ENCODE data around the gene HABP4. TPM values are rescaled to one million over a fixed set of nuclear protein-coding genes. Genes with fewer than 3 reads are reported as not detected.
A peak's percentile ranks its signal among the peaks of the same experiment; 100 is the strongest.

HABP4 gene
- total and polyA plus RNA-seq, 10 of the 15 experiments (the other 5 are each of a cell fraction or from before 2014, with no cell fraction given), result 1.6 to 15.4 (median 11.6) TPM

DNA sequence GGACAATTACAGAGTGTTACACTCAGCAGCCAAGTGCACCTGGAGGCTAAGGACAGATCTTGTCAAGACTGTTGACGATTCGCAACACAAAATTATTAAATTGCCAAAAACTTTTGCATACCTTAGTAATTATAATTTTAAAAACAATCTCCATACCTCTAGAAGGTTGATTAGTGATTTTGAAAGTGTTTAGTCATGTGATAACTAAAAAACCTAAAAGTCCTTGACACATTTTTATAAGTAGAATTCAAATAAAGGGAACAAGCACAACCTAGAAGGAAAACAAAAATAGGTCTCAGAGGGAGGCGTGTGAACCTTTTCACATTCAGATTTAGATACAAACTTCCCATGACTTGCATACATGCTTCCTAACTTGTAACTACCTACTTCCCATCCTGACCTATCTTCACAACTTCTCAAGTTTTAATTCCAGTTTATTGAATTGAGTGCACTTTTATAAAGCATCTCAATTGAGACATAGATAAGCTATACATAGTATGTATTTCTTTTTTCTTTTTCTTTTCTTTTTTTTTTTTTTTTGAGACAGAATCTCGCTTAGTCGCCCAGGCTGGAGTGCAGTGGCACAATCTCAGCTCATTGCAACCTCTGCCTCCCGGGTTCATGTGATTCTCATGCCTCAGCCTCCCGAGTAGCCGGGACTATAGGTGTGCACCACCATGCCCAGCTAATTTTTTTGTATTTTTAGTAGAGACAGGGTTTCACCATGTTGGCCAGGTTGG, 37.6 kb upstream of the HABP4 start (continued):
- TF ChIP-seq, protein P1, sequence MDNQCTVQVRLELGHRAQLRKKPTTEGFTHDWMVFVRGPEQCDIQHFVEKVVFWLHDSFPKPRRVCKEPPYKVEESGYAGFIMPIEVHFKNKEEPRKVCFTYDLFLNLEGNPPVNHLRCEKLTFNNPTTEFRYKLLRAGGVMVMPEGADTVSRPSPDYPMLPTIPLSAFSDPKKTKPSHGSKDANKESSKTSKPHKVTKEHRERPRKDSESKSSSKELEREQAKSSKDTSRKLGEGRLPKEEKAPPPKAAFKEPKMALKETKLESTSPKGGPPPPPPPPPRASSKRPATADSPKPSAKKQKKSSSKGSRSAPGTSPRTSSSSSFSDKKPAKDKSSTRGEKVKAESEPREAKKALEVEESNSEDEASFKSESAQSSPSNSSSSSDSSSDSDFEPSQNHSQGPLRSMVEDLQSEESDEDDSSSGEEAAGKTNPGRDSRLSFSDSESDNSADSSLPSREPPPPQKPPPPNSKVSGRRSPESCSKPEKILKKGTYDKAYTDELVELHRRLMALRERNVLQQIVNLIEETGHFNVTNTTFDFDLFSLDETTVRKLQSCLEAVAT (IDR thresholded peaks at IDR 0.05), result peak; percentile 94

DNA sequence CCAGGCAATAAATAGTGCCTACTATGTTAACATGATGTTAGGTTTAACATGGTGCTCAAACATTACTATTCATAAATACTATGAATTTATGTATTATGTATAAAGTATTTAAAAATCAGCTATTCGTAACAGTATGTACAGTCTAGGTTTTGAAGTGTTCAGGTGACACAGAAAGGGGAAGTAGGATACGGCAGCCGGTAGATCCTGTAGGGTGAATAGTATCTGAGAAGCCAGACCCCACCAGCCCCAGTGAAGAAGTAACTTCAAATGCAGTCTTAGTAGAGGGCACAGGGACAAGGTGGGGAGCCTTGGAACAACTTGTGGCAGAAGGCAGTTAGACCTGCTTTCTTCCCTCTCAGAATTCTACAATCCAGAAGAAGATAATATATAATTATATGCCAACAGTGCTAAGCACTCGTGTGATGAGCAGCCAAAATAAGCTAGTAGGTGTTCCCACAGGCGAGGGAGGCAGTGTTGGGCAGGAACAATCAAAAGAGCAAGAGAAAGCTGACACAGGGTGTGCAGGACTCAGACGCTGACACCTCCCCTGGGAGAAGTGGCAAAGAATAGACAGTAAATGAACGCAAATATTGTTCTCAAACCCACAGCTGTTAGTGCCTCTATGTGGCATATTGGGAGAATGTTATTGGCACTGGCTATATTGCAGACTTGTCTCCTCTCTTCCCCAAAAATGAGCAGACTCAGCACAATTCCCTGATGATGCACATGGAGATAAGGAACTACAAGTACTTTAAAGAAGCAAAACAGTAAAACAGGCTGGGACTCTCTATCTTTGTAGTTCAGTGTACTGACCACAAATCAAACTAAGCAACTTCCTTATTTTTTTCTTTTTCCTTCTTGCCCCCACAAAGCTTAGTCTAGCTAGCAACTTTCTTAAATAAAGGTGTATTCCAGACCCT, 36.4 kb upstream of the HABP4 start:
- peak; percentile 59 for ATAC-seq
- intact Hi-C loops (cut with micrococcal nuclease; ENCODE audit: unreplicated experiment), result loop anchor here (10.0 kb wide), 1 partner anchor 151 kb away; no protein-coding TSS in a partner anchor
- TF ChIP-seq KAT2A (conservative IDR thresholded peaks at IDR 0.05; ENCODE audit: control insufficient read depth, low read depth, low read length) (no peak), ZNF207 (IDR thresholded peaks at IDR 0.05; ENCODE audit: borderline replicate concordance) (0 out of 2 replicates have a peak, but pooled peaks have one; percentile 31), NFIC (IDR thresholded peaks at IDR 0.05; ENCODE audit: low read depth, low read length) (peak; percentile 26; the same call in 1 of the 2 replicates), EED (IDR thresholded peaks at IDR 0.05; ENCODE audit: low read depth) (no peak), CBX5 (IDR thresholded peaks at IDR 0.05; ENCODE audit: low read depth) (0 out of 2 replicates have a peak, but pooled peaks have one; percentile 2), ETV6 (conservative IDR thresholded peaks at IDR 0.05 in 1 of 2, IDR thresholded peaks at IDR 0.05 in 1 of 2; ENCODE audit: borderline replicate concordance in 1 of 2, low read depth in 1 of 2) (no peak)
- TF ChIP-seq, protein P2, sequence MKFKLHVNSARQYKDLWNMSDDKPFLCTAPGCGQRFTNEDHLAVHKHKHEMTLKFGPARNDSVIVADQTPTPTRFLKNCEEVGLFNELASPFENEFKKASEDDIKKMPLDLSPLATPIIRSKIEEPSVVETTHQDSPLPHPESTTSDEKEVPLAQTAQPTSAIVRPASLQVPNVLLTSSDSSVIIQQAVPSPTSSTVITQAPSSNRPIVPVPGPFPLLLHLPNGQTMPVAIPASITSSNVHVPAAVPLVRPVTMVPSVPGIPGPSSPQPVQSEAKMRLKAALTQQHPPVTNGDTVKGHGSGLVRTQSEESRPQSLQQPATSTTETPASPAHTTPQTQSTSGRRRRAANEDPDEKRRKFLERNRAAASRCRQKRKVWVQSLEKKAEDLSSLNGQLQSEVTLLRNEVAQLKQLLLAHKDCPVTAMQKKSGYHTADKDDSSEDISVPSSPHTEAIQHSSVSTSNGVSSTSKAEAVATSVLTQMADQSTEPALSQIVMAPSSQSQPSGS (IDR thresholded peaks at IDR 0.05; ENCODE audit: low read length), result no peak
- TF ChIP-seq, protein P3, sequence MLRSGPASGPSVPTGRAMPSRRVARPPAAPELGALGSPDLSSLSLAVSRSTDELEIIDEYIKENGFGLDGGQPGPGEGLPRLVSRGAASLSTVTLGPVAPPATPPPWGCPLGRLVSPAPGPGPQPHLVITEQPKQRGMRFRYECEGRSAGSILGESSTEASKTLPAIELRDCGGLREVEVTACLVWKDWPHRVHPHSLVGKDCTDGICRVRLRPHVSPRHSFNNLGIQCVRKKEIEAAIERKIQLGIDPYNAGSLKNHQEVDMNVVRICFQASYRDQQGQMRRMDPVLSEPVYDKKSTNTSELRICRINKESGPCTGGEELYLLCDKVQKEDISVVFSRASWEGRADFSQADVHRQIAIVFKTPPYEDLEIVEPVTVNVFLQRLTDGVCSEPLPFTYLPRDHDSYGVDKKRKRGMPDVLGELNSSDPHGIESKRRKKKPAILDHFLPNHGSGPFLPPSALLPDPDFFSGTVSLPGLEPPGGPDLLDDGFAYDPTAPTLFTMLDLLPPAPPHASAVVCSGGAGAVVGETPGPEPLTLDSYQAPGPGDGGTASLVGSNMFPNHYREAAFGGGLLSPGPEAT (IDR thresholded peaks at IDR 0.05; ENCODE audit: low read depth), result peak; percentile 55; the same call in 1 of the 2 replicates

More for the DNA sequence above, 36.4 kb upstream of the HABP4 start:
- in situ Hi-C loops (cut with MboI), result loop anchor here (10.0 to 25.0 kb wide), 2 partner anchors 1091 to 1224 kb away; partner anchors contain the start of genes NCBP1, TMOD1 and TSTD2
- POLR2A ChIA-PET, result interaction anchor here (0.6 to 2.2 kb wide), 5 partner anchors 11 to 153 kb away, joined by 3 to 8 read pairs (median 5); partner anchors contain the start of gene HABP4
- SMC1A ChIA-PET (ENCODE audit: uncharacterized antibody, unreplicated experiment), result interaction anchor here (0.7 to 2.4 kb wide), 21 partner anchors 11 to 441 kb away, joined by 3 to 15 read pairs (median 4); partner anchors contain the start of genes HABP4, SLC35D2 and ZNF782
- no peaks in the 10 kb centered on the region for H3K27me3 ChIP-seq (replicated peaks in 1 of 2; ENCODE audit: control insufficient read depth in 2 of 2, insufficient read depth in 2 of 2, low read length in 1 of 2)
- H3K9ac ChIP-seq (ENCODE audit: control insufficient read depth, insufficient read depth, low read length), result peak overlapping the region; percentile 55
- no peaks in the 10 kb centered on the region; a peak in 1 of 4 replicates for H3K36me3 ChIP-seq (ENCODE audit: control insufficient read depth in 2 of 2, insufficient read depth in 2 of 2, low read length in 1 of 2)
- H3K4me1 ChIP-seq (ENCODE audit: control insufficient read depth, insufficient read depth, low read length), result peaks cover 20% of the 10 kb centered on the region
- H4K20me1 ChIP-seq (ENCODE audit: control insufficient read depth, insufficient read depth), result no peaks in the 10 kb centered on the region
- peak overlapping the region; percentile 77 for H2AFZ ChIP-seq (ENCODE audit: control insufficient read depth, low read depth, low read length)
- H3K79me2 ChIP-seq (ENCODE audit: control insufficient read depth, insufficient read depth, low read length), result peaks cover 61% of the 10 kb centered on the region
- 3% methylated on average over 7 of the region's 7 CpGs for WGBS (ENCODE audit: insufficient coverage, insufficient replicate concordance, low lambda C conversion rate, missing lambda C conversion rate)
- DNase-seq (ENCODE audit: low read depth, low spot score) (peak; percentile 66), FAIRE-seq (peak; percentile 56)
- no TSS peak for BruUV-seq (replicated peaks)
- RAD21 ChIA-PET (ENCODE audit: unreplicated experiment), result interaction anchor here (0.5 to 3.1 kb wide), 12 partner anchors 12 to 153 kb away, joined by 3 to 12 read pairs (median 4); partner anchors contain the start of gene HABP4
- no peaks in the 10 kb centered on the region for H3K9me3 ChIP-seq (replicated peaks; ENCODE audit: control insufficient read depth, insufficient read depth, low read length)
- CTCF ChIA-PET, result interaction anchor here (0.7 to 2.8 kb wide), 11 partner anchors 9 to 853 kb away, joined by 3 to 9 read pairs (median 4); partner anchors contain the start of gene HABP4
- H3K4me3 ChIP-seq, result peak overlapping the region; percentile 60
- H3K4me2 ChIP-seq (ENCODE audit: control insufficient read depth, insufficient read depth), result peak overlapping the region; percentile 98
- H3K27ac ChIP-seq (ENCODE audit: control insufficient read depth, insufficient read depth), result peak overlapping the region; percentile 78

Measured in GM12878 (cell line).